Adrenal gland (tissue), 12 donors: ENCODE measurements around the gene TNC. TPM values are rescaled to one million over a fixed set of nuclear protein-coding genes. Genes with fewer than 3 reads are reported as not detected.
A peak's percentile ranks its signal among the peaks of the same experiment; 100 is the strongest.

Source experiments
- DNase-seq, 7 donors: peaks; one replicate each; pipeline ENCODE4 v3.0.0-alpha.2; 2019 to 2020
- H3K27ac ChIP-seq, 5 donors: fragments of 200-600 bp; sonication (generic) in 4 of 5; 1 replicate in 3 of 5; 2 replicates in 2 of 5; pipeline versions ENCODE4 v1.5.1 to v1.8.0; 2016 to 2020; ENCODE audit warnings: mild to moderate bottlenecking in 1 of 5
- H3K27me3 ChIP-seq: fragments of 200-600 bp; 2 replicates; pipeline ENCODE4 v1.8.0; 2021
- H3K36me3 ChIP-seq, 2 donors: fragments of 200-600 bp; replicated peaks in 1 of 2; 1 replicate in 1 of 2; 2 replicates in 1 of 2; pipeline versions ENCODE4 v1.5.1 to v1.8.0; 2018 to 2022
- H3K4me1 ChIP-seq, 2 donors: fragments of 200-600 bp; replicated peaks in 1 of 2; 1 replicate in 1 of 2; 2 replicates in 1 of 2; pipeline versions ENCODE4 v1.5.1 to v1.8.0; 2018 to 2021
- H3K4me3 ChIP-seq, 4 donors: fragments of 200-600 bp; sonication (generic) in 3 of 4; one replicate each; pipeline ENCODE4 v1.5.1; 2016 to 2018
- H3K9me3 ChIP-seq, 3 donors: fragments of 200-600 bp; sonication (generic) in 1 of 3; replicated peaks in 1 of 3; 1 replicate in 2 of 3; 2 replicates in 1 of 3; pipeline versions ENCODE4 v1.5.1 to v1.8.0; 2016 to 2021
- CTCF ChIP-seq, 6 experiments: fragments of 450-650 bp in 4 of 6; fragments of 200-600 bp in 2 of 6; sonication (generic) in 1 of 6; IDR thresholded peaks; 1 replicate in 5 of 6; 2 replicates in 1 of 6; pipeline versions ENCODE4 v1.5.1 to v1.8.0; 2016 to 2021; ENCODE audit warnings: antibody characterized with exemption in 6 of 6, mild to moderate bottlenecking in 2 of 6, moderate library complexity in 1 of 6
- POLR2A ChIP-seq, 2 donors: fragments of 450-650 bp; IDR thresholded peaks; one replicate each; pipeline ENCODE4 v1.6.1; 2017; ENCODE audit warnings: antibody characterized with exemption in 2 of 2, mild to moderate bottlenecking in 2 of 2, moderate library complexity in 1 of 2
- WGBS, 4 donors: extraction: QIAGEN DNeasy Blood & Tissue Kit in 2 of 4; methylation state at CpG; one replicate each; pipeline versions ENCODE4 v1.1.5 to v1.1.7; 2013 to 2017; 5-methylcytosine and 5-hydroxymethylcytosine counted together
- intact Hi-C, 2 donors: fragments of 100-400 bp; cut with DNase I; formaldehyde crosslinking; loops; one replicate each; pipeline versions ENCODE4 v1.14.1 to v1.15.0; 2022 to 2023
- polyA plus RNA-seq, 3 donors: library from polyadenylated mRNA; stranded (reverse); fragments of 200-250 nt in 2 of 3; fragments of 350-450 nt in 1 of 3; fragmentation: Illumina TruSeq in 1 of 3; extraction: RNeasy Lipid Tissue Mini Kit (QIAGEN cat#74804) in 1 of 3; gene quantifications; one replicate each; pipeline ENCODE4 v1.2.3, GENCODE V29; 2013 to 2014
- total RNA-seq, 9 donors: library from RNA; depleted of rRNA in 4 of 9; stranded (reverse); fragments of >200 nt in 4 of 9; fragments of 120-200 nt in 1 of 9; fragmentation: NEBNext Ultra II Directional in 1 of 9; extraction: Animal tissue kit (Norgen Biotek cat#: 25700) in 1 of 9; gene quantifications; one replicate each; pipeline versions ENCODE4 v1.1.0 to v1.2.4, GENCODE V29; 2013 to 2023
- donor health status: healthy with polysubstance abuse.
- donor health status: Bipolar disorder and iron deficiency.
- donor health status: DM: yes; HTN: yes; CAD: no.
- donor health status: DM: no; HTN: no; CAD: no.
- donor health status: DM: no; HTN: no; CAD: no.
- donor health status: DM: yes; HTN: yes; CAD: no.

Gene TNC
- total and polyA plus RNA-seq, 12 donors: 1.9 to 53.8 (median 10.7) TPM

- WGBS, 4 donors: 66 to 78% (median 74%) methylated on average over 8 of the region's 8 CpGs
- intact Hi-C loops: loop anchor here in 1 of 2 donors (5.0 to 10.0 kb wide), 2 partner anchors 104 to 336 kb away; partner anchors contain the start of gene TEX48
- no peaks in the 10 kb centered on the region for H3K9me3 ChIP-seq
- no peaks in the 10 kb centered on the region for H3K4me1 ChIP-seq
- H3K36me3 ChIP-seq: no peaks in the 10 kb centered on the region
- TF ChIP-seq POLR2A (IDR thresholded peaks at IDR 0.05): no peak
- TF ChIP-seq CTCF (IDR thresholded peaks at IDR 0.05): no peak
- no peak overlapping the region for H3K27ac ChIP-seq
- no peak for DNase-seq
- no peaks in the 10 kb centered on the region for H3K27me3 ChIP-seq
- H3K4me3 ChIP-seq: no peak overlapping the region
Measured at GRCh38 chr9:115018547-115019435, 99.2 kb downstream of the TNC start.

- 58 to 75% (median 67%) methylated on average over 5 of the region's 5 CpGs for WGBS, 4 donors
Measured at GRCh38 chr9:115016344-115016743, 101.6 kb downstream of the TNC start.

GRCh38 chr9:115015018-115015635, 102.8 kb downstream of the TNC start:
- TF ChIP-seq POLR2A (IDR thresholded peaks at IDR 0.05) (no peak), CTCF (IDR thresholded peaks at IDR 0.05) (peak in 5 of 6 experiments; percentile 22 to 49 (median 43))

More at GRCh38 chr9:115016344-115016743, 101.6 kb downstream of the TNC start:
- Histone ChIP-seq H3K27me3 (no peaks in the 10 kb centered on the region), H3K27ac (no peak overlapping the region), H3K9me3 (no peaks in the 10 kb centered on the region), H3K4me3 (no peak overlapping the region), H3K4me1 (no peaks in the 10 kb centered on the region), H3K36me3 (no peaks in the 10 kb centered on the region)
- peak in 2 of 7 donors; percentile 15 to 18 for DNase-seq
- no peak for TF ChIP-seq POLR2A (IDR thresholded peaks at IDR 0.05)
- no peak for TF ChIP-seq CTCF (IDR thresholded peaks at IDR 0.05)
- intact Hi-C loops: loop anchor here in 1 of 2 donors (5.0 to 10.0 kb wide), 2 partner anchors 102 to 334 kb away; partner anchors contain the start of gene TEX48

GRCh38 chr9:115014438-115014837, 103.5 kb downstream of the TNC start:
- H3K4me3 ChIP-seq: no peak overlapping the region
- no peak for TF ChIP-seq POLR2A (IDR thresholded peaks at IDR 0.05)
- TF ChIP-seq CTCF (IDR thresholded peaks at IDR 0.05): no peak
- no peaks in the 10 kb centered on the region for H3K9me3 ChIP-seq
- 57 to 69% (median 62%) methylated on average over 3 of the region's 3 CpGs for WGBS, 4 donors
- H3K27ac ChIP-seq: no peak overlapping the region
- intact Hi-C loops: loop anchor here (5.0 to 10.0 kb wide), 5 partner anchors 100 to 352 kb away; partner anchors contain the start of gene TEX48 (in 1 of the 2)
- no peaks in the 10 kb centered on the region for H3K36me3 ChIP-seq
- H3K27me3 ChIP-seq: no peaks in the 10 kb centered on the region
- H3K4me1 ChIP-seq: no peaks in the 10 kb centered on the region
- DNase-seq: no peak

More at GRCh38 chr9:115015018-115015635, 102.8 kb downstream of the TNC start:
- 52 to 71% (median 63%) methylated on average over 4 of the region's 4 CpGs for WGBS, 4 donors
- Histone ChIP-seq H3K4me1 (no peaks in the 10 kb centered on the region), H3K36me3 (no peaks in the 10 kb centered on the region), H3K4me3 (no peak overlapping the region), H3K27me3 (no peaks in the 10 kb centered on the region), H3K9me3 (no peaks in the 10 kb centered on the region), H3K27ac (no peak overlapping the region)
- DNase-seq: peak in 5 of 7 donors; percentile 26 to 63 (median 36)
- intact Hi-C loops: loop anchor here in 1 of 2 donors (5.0 to 10.0 kb wide), 2 partner anchors 100 to 333 kb away; partner anchors contain the start of gene TEX48
